GM18868 (cell line): ENCODE measurements around the gene TNPO1.

Experiments
- ATAC-seq: cut with Tn5 transposase; IDR thresholded peaks from one replicate; pipeline ENCODE4 v1.9.1; 2021; ENCODE audit warnings: mild to moderate bottlenecking, moderate library complexity; ENCODE audit not compliant: unreplicated experiment

The TNPO1 gene

DNA sequence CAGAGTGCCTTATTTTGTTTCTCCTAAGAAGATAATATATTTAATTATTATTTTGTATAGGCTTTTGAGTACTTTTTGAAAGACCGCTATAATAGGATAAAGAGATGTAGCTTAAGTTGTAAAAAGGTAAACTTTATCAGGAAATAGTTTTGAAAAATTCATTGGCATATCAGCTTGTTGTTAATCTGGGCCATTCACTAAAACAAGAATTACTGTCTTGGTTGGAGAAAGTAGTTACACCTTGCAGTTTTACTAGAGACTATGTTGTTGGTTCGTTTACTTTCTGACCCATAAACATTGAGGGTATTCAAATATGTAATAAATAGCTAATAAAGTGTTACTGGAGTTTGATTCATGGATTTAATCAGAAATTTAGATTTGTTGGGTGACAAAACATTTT is 33.7 kb downstream of the TNPO1 start:
- no peak for ATAC-seq

DNA sequence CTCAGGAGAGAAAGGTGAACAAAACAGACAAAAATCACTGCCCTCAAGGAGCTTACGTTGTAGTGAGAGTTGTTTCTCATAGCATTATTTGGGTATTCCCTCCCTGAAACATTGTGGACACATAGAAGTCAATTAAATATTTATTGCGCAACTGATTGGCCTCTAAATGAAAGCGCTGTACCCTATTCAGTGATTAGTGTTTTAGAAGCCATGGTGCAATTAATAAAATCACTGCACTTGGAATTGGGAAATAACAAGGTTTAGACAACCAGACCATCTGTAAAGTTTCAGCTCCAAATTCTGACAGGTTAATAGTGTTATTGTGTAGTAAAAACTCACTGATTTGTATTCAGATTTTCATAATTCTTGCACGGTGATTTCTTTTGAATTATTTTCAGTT is 35.9 kb downstream of the TNPO1 start:
- no peak for ATAC-seq

DNA sequence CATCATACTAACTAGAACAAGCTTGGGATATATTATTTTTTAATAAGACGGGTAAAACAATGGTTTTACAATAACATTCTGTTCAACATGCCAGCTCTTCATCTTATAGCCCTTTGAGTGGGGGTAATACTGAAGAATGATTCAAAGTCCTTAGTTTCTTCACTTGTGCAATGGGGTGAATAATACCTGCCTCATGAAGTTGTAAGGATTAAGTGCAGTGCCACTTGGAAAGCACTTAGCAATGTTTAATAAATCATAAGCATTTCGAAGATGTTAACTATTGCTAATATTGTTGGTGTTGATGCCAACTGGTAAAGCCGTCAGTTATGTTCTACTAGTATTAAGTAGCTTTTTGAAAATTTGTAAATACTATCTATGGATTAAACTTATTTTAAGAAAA is 38.0 kb downstream of the TNPO1 start:
- no peak for ATAC-seq

DNA sequence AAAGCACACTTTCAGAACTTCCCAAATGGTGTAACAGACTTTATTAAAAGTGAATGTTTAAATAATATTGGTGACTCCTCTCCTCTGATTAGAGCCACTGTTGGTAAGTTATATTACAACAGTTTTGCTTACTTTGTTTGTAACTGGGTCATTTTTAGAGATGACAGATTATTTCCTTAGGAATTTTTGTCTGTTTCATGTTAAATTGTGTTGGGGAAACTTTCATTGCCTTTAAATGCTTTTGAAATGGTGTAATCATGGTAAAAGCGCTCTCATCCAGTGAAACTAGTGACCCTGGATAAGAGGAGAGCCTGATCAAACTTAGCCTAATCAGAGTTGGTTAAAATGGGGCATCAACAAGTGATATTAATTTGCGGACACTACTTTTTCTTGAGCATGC is 39.4 kb downstream of the TNPO1 start:
- ATAC-seq: no peak

DNA sequence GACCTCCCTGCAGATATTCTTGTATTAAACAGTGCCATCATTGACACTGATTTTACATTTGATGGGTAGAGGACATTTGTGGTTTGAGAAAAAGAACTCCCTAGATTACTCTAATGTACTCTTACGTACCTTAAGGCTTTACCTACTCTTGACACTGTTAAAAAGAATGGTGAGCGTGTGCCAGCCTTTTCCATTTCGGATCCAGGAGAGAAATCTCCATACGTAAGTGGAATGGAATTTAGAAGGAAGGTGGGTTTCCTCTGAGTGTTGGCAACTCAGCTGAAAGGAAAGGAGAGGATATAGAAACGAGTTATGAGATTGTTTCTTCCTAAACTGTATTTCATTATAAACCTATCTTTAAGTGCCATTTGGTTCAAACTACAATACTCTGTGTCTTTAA is 40.9 kb downstream of the TNPO1 start:
- no peak for ATAC-seq

DNA sequence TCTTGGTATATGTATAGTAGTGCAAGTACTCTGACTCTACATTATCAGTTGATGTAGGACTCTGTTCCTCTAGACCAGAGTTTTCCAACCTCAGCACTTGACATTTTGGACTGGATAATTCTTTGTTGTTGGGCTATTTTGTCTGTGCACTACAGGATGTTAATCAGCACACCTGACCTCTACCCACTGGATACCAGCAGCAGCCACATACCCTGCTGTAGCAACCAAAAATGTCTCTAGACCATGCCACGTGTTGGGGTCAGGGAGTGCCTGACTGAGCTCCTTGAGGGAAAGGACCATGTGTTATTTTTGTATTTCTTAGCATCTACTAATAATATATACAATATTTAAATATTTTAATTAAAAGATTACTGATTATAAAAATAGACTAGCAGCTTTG is 42.7 kb downstream of the TNPO1 start:
- ATAC-seq: no peak

DNA sequence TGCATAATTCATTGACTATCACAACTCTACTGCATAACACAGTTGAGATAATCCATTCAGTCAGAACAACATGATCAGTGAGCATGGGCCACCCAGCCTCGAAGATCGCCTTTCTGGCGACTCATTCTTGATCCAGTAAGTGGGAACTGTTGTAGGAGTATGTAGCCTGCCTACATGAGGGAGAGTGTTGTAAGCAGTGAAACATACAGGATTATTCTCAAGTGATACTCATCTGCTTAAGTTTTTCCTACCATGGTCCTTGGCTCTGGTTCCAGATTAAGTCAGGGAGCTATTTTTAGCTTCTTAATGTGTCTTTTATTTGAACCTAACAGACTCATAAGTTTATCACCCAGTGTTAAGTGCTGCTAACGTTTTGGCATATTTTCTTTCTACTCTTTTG is 44.0 kb downstream of the TNPO1 start:
- no peak for ATAC-seq

DNA sequence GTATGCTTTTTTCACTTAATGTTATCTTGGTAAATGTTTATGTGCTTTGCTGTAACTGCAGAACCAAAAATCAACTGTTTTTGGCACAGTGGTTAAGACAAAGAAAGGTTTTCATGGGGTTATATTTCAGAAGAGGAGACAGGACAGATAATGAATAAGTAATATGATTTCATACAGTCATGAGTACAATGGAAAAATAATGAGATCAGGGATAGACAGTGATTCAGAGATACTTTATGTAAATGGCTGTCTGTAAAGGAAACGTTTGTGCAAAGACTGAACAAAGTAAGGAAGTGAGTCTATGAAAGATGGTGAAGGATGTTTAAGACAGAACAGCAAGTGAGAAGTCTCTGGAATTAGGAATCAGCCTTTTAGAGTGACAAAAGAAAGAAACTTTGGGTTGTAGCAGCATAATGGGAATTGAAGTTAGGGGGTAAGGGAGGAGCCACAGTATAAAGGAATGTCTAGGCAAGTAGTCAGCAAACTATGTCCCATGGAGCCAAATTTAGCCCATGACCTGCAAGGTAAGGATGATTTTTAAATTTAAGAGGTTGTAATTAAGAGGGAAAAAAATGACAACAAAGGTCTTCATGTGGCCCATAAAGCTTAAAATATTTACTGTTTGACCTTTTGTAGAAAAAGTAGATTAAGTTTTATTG is 55.0 kb downstream of the TNPO1 start:
- no peak for ATAC-seq

DNA sequence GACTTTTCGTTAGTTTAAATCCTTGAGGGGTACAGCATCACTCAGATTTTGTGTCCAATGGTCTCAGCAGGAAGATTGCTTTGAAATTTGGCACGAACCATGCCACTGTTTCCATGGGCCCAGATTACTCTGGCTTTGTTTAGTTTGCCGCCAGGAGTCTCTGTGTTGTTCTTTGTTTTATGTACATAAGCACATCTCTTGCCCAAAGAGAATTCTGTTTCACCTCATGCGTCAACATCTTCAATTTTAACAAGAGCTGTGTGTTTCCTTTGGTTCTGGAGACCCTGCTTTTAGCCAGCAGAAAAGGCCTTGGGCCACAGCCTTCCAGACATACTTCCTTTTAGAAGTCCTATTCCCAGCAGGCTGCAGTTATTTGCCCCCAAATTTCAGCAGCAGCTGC is 62.4 kb downstream of the TNPO1 start:
- no peak for ATAC-seq

DNA sequence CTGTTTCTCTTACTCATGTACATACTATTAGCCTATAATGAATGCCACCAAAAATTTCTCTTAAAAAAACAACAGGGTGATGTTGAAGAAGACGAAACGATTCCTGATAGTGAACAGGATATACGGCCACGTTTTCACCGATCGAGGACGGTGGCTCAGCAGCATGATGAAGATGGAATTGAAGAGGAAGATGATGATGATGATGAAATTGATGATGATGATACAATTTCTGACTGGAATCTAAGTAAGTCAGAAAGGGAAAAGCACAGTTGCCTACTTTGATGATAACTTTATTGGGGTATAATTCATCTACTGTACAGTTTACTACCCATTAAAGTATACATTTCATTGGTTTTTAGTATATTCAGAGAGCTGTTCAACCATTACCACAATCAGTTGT is 66.5 kb downstream of the TNPO1 start:
- no peak for ATAC-seq

DNA sequence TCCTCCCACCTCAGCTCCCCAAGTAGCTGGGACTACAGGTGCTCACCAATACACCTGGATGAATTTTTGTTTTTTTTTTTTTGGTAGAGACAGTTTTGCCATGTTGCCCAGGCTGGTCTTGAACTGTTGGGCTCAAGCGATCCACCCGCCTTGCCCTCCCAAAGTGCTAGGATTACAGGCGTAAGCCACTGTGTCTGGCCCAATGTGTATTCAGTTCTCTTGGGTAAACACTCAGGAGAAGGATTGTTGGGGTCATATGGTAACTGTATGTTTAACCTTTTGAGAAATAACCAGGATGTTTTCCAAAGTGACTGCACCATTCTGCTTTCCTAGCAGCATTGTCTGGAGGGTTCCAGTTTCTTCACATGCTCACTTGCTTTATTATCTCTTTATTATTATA is 67.4 kb downstream of the TNPO1 start:
- ATAC-seq: no peak

DNA sequence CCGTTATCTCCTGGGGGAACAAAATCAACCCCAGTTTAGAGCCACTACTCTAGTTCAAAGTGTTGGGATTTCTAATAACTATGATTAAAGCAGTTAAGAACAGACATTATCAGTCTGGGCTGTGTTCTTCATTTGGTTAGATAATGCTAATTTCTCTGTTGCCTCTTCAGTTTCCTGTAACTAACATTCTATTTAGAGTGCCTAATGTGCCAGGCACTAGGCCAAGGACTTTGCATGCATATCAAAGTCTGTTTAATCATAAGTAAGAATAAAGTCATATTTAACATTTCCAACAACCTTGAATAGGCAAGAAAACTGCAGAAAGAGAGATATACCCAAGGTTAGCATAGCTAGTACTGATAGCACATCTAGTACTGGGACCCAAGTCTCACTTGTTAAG is 68.4 kb downstream of the TNPO1 start:
- no peak for ATAC-seq

DNA sequence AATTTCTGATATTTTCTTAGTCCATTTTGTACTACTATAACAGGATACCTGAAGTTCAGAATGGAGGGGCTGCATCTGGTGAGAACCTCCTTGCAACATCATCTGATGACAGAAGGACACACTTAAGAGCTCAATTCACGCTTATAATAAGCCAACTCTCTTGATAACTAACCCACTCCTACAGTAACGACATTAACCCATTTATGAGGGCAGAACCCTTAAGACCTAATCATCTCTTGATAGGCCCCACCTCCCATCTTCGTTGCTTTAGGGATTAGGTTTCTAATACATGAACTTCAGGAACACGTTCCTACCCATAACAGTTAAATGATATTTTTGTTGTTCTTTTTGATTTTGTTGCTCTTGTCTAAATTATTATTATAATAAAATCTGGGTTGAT is 69.4 kb downstream of the TNPO1 start:
- no peak for ATAC-seq

DNA sequence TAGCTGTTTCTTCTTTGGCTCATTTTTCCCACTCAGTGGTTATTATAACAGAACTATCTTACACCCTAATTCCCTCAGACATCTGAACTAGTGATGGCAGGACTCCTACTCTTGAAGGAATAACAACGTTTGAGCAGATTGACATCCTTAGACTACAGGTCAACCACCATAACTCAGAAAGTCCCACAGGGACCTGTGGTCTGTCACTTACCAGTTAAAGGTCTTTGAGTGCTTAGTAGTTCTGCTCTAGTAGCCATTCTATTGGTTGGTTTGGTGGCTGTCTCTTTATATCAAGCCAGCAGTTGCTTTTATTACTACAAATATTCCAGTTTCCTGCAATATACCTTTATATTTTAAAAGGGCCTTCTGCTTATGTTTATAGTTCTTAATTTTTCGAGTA is 72.1 kb downstream of the TNPO1 start:
- no peak for ATAC-seq

DNA sequence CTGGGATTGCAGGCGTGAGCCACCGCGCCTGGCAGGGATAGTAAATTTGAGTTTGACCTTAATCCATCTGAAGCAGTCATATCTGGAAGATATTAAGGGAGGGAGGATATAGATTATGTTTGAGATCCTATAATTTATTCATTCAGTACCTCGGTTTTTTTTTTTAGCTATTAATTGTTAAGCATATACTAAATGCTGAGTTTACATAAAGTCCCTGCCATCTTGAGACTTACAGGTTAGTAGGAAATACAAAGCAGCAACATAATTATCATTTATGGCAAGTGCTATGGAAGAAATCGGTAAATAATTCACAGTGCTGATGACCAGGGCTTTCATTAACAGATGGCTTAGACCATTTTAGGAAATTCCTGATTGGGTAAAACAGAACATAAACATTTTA is 72.9 kb downstream of the TNPO1 start:
- no peak for ATAC-seq

DNA sequence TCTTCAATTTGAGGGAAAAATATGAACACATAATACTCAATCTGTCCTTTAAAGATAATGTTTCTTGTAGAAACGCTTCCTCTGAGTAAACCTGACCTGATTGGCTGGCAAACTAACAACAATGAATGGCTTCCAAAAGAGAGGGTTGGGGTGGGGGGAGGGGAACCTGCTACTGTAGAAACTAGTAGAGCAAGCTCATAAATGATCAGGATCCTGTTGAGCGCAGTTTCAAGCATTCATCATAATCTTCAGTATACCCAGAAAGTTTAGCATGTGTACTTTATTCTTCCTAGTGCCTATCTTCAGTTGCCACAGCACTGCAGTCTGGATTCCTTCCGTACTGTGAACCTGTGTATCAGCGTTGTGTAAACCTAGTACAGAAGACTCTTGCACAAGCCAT is 76.4 kb downstream of the TNPO1 start:
- no peak for ATAC-seq

DNA sequence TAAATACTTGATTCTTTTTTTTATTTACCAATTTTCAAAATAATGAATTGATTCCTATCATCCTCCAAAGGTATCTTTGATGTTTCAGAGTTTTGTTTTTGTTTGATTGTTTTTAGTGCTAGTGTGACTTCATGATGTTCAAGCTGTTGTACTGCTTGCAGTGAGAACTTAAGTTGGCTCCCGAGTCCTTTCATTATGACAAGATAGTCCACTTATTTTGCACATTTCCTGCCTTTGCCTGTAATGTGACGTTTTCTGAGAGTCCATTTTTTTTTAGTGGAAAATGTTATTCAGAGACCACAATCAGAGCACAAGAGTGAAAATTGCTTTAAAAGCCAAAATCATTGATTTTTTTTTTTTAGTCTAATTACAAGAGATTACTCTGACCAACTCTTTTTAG is 79.3 kb downstream of the TNPO1 start:
- no peak for ATAC-seq

DNA sequence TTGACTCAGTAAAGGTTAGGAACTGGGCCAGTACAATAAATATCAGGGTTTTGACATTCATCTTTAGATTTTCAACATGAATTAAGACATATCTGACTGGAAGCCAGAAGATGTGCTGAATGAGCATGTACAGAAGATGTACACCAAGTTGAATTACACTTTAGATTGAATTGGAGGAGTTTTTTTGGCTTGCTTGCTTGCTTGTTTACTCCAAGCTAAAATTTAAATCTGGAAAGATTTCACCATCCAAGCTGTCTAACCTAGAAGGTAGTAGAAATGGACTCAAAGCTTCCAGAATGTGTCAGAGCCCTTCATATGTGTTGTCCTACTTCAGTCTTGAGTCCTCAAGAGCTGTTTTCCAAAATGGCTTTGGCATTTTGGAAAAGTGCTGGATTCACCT is 90.3 kb downstream of the TNPO1 start:
- ATAC-seq: no peak

DNA sequence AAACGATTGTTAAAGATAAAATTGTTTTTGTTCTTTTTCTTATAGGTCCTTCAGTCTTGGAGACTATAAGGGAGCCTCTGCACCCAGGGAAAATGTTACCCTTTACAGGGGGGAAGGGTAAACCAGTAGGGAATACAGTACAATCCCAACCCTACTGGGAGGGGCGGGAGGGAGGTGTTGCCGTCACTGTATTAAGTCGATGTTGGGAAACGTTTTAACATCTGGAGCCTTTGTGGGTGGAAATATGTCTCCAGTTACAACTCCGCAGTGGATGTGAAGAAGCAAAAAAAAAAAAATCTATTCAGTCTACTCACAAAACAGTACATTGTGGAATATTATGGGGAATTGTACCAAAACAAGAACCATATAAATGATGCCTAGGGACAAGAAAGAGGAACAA is 92.2 kb downstream of the TNPO1 start:
- no peak for ATAC-seq

DNA sequence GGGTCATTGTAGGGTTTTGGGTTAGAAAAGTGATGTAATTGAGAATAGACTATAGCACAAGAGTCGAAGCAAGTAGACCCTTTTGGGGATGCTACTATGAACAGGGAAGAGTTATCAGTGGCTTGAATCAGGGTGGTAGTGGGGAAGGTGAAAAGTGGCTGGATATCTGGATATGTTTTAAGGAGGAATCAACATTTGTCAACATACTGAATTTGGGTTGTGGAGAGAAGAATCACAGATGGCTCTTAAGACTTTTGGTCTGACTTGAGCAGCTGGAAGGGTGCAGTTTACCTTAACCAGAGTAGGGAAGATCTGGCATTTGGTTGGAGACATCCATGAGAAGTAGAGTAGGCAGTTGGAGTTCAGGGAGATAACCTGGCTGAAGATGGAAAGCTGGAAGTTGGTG is 100.9 kb downstream of the TNPO1 start:
- ATAC-seq: no peak

DNA sequence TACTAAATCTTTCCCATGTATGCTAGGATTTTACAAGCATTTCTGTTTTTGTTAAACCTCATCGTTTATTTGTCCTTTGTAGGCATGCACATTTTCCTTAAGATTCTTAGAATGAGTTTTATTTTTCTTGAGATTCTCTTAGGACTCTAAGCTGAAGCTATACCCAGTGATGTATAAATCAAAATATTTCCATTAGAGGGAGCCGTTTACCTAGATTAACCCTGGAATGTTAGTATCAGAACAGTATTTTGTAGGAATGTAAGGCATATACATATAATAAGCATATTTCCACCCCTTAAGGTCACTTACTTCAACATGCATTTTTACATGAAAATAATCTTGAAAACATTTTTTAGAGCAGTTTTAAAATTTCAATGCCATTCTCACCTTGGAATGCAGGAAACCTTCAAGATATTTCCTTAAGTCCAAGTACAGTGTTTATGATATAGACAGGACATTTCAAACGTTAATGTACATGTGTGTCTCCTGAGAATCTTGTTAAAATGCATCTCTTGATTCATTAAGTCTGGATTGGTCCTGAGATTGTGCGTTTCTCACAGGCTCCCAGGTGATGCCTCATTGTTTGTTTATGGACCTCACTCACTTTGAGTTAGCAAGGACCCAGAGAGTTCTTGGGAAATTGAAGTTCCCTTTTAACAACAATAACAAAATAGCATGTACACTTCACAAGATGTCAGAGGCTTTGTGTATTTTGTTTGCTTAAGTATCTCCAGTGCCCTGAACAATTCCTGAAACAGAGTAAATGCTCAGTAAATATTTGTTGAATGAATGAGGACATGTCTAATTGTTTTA is 104.4 kb downstream of the TNPO1 start:
- no peak for ATAC-seq

DNA sequence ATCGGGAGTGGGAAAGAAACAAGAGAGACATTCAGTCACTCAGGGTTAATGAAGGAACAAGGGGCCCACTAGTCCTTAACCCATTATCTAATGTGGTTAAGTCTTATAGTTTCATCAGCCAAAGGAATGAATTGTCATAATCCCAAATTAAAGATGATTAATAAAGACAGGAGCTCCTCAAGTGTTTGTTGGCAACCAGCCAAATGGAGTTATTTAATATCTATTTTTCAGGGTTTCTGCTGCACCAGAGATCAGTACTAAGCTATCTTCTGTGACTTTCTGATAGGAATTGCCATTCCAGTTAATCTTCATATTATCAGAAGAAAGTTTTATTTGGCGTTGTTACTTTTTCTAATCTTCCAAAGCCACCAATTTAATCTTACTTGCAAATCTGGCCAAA is 105.4 kb downstream of the TNPO1 start:
- ATAC-seq: no peak

DNA sequence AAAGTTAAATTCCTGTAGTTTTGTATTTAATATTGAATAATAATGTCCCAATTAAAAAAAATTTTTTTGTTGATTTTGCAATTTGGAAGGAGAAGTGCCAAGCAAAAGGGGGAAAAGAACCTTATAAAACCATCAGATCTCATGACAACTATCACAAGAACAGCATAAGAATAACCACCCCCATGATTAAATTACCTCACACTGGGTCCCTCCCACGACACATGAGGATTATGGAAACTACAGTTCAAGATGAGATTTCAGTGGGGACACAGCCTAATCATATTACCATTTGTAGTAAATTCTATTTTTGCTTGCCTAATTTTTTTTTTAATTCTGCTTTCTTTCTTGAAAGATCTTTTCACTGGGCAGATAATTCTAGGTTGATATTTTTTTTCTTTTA is 106.0 kb downstream of the TNPO1 start:
- no peak for ATAC-seq
